Measurements from ENCODE around the gene WRAP53.

The WRAP53 gene

GRCh38 chr17:7652388-7653356, 35.6 kb upstream of the WRAP53 start:
- Histone ChIP-seq H3K9me3 (ENCODE audit: control insufficient read depth in 1 of 2, low read length in 2 of 2) (no peaks in the 10 kb centered on the region), H3K27ac (ENCODE audit: low read depth, low read length) (no peak overlapping the region), H3K4me1 (ENCODE audit: control insufficient read depth in 1 of 2, insufficient read depth in 2 of 2, low read length in 2 of 2) (peaks cover 9% of the 10 kb centered on the region in 2 donors), H3K4me3 (ENCODE audit: low read depth in 1 of 2, low read length in 2 of 2) (no peak overlapping the region), H3K9ac (ENCODE audit: low read depth in 1 of 2, low read length in 2 of 2) (no peak overlapping the region), H3K36me3 (ENCODE audit: control insufficient read depth in 1 of 2, insufficient read depth in 2 of 2, low read length in 2 of 2) (no peaks in the 10 kb centered on the region), H3K27me3 (ENCODE audit: control insufficient read depth in 1 of 2, insufficient read depth in 2 of 2, low read length in 2 of 2) (peaks cover 35 to 41% of the 10 kb centered on the region in 2 donors)

GRCh38 chr17:7654832-7655540, 33.3 kb upstream of the WRAP53 start:
- Histone ChIP-seq H3K9me3 (ENCODE audit: control insufficient read depth in 1 of 2, low read length in 2 of 2) (no peaks in the 10 kb centered on the region), H3K27me3 (ENCODE audit: control insufficient read depth in 1 of 2, insufficient read depth in 2 of 2, low read length in 2 of 2) (peaks cover 32 to 37% of the 10 kb centered on the region in 2 donors), H3K9ac (ENCODE audit: low read depth in 1 of 2, low read length in 2 of 2) (no peak overlapping the region), H3K4me1 (ENCODE audit: control insufficient read depth in 1 of 2, insufficient read depth in 2 of 2, low read length in 2 of 2) (peaks cover 9% of the 10 kb centered on the region in 2 donors), H3K27ac (ENCODE audit: low read depth, low read length) (no peak overlapping the region), H3K4me3 (ENCODE audit: low read depth in 1 of 2, low read length in 2 of 2) (no peak overlapping the region), H3K36me3 (ENCODE audit: control insufficient read depth in 1 of 2, insufficient read depth in 2 of 2, low read length in 2 of 2) (no peaks in the 10 kb centered on the region)

GRCh38 chr17:7655541-7655840, 32.8 kb upstream of the WRAP53 start:
- Histone ChIP-seq H3K9me3 (ENCODE audit: control insufficient read depth in 1 of 2, low read length in 2 of 2) (no peaks in the 10 kb centered on the region), H3K4me1 (ENCODE audit: control insufficient read depth in 1 of 2, insufficient read depth in 2 of 2, low read length in 2 of 2) (peaks cover 5 to 6% of the 10 kb centered on the region in 2 donors), H3K9ac (ENCODE audit: low read depth in 1 of 2, low read length in 2 of 2) (no peak overlapping the region), H3K4me3 (ENCODE audit: low read depth in 1 of 2, low read length in 2 of 2) (no peak overlapping the region), H3K36me3 (ENCODE audit: control insufficient read depth in 1 of 2, insufficient read depth in 2 of 2, low read length in 2 of 2) (no peaks in the 10 kb centered on the region), H3K27ac (ENCODE audit: low read depth, low read length) (no peak overlapping the region), H3K27me3 (ENCODE audit: control insufficient read depth in 1 of 2, insufficient read depth in 2 of 2, low read length in 2 of 2) (peaks cover 29 to 34% of the 10 kb centered on the region in 2 donors)

- Histone ChIP-seq H3K4me1 (ENCODE audit: control insufficient read depth in 1 of 2, insufficient read depth in 2 of 2, low read length in 2 of 2) (no peaks in the 10 kb centered on the region), H3K4me3 (ENCODE audit: low read depth in 1 of 2, low read length in 2 of 2) (no peak overlapping the region), H3K27me3 (ENCODE audit: control insufficient read depth in 1 of 2, insufficient read depth in 2 of 2, low read length in 2 of 2) (peaks cover 16 to 21% of the 10 kb centered on the region in 2 donors), H3K36me3 (ENCODE audit: control insufficient read depth in 1 of 2, insufficient read depth in 2 of 2, low read length in 2 of 2) (no peaks in the 10 kb centered on the region), H3K9me3 (ENCODE audit: control insufficient read depth in 1 of 2, low read length in 2 of 2) (no peaks in the 10 kb centered on the region), H3K27ac (ENCODE audit: low read depth, low read length) (no peak overlapping the region), H3K9ac (ENCODE audit: low read depth in 1 of 2, low read length in 2 of 2) (no peak overlapping the region)
Observed at GRCh38 chr17:7656958-7657609, 31.2 kb upstream of the WRAP53 start.

- no peak overlapping the region for H3K27ac ChIP-seq (ENCODE audit: low read depth, low read length)
- no peaks in the 10 kb centered on the region for H3K27me3 ChIP-seq (ENCODE audit: control insufficient read depth in 1 of 2, insufficient read depth in 2 of 2, low read length in 2 of 2)
- no peak overlapping the region for H3K9ac ChIP-seq (ENCODE audit: low read depth in 1 of 2, low read length in 2 of 2)
- H3K36me3 ChIP-seq (ENCODE audit: control insufficient read depth in 1 of 2, insufficient read depth in 2 of 2, low read length in 2 of 2) = peaks cover 6 to 43% of the 10 kb centered on the region in 2 donors
- no peaks in the 10 kb centered on the region for H3K4me1 ChIP-seq (ENCODE audit: control insufficient read depth in 1 of 2, insufficient read depth in 2 of 2, low read length in 2 of 2)
- H3K9me3 ChIP-seq (ENCODE audit: control insufficient read depth in 1 of 2, low read length in 2 of 2) = no peaks in the 10 kb centered on the region
- H3K4me3 ChIP-seq (ENCODE audit: low read depth in 1 of 2, low read length in 2 of 2) = no peak overlapping the region
Observed at GRCh38 chr17:7667656-7668406, 20.4 kb upstream of the WRAP53 start.

GRCh38 chr17:7668482-7668881, 19.8 kb upstream of the WRAP53 start:
- H3K27me3 ChIP-seq (ENCODE audit: control insufficient read depth in 1 of 2, insufficient read depth in 2 of 2, low read length in 2 of 2) = no peaks in the 10 kb centered on the region
- no peak overlapping the region for H3K4me3 ChIP-seq (ENCODE audit: low read depth in 1 of 2, low read length in 2 of 2)
- H3K4me1 ChIP-seq (ENCODE audit: control insufficient read depth in 1 of 2, insufficient read depth in 2 of 2, low read length in 2 of 2) = no peaks in the 10 kb centered on the region
- peaks cover 10 to 47% of the 10 kb centered on the region in 2 donors for H3K36me3 ChIP-seq (ENCODE audit: control insufficient read depth in 1 of 2, insufficient read depth in 2 of 2, low read length in 2 of 2)
- peaks cover 0 to 3% of the 10 kb centered on the region in 2 donors for H3K9me3 ChIP-seq (ENCODE audit: control insufficient read depth in 1 of 2, low read length in 2 of 2)
- no peak overlapping the region for H3K9ac ChIP-seq (ENCODE audit: low read depth in 1 of 2, low read length in 2 of 2)
- no peak overlapping the region for H3K27ac ChIP-seq (ENCODE audit: low read depth, low read length)

- Histone ChIP-seq H3K9me3 (ENCODE audit: control insufficient read depth in 1 of 2, low read length in 2 of 2) (peaks cover 0 to 9% of the 10 kb centered on the region in 2 donors), H3K4me1 (ENCODE audit: control insufficient read depth in 1 of 2, insufficient read depth in 2 of 2, low read length in 2 of 2) (no peaks in the 10 kb centered on the region), H3K27me3 (ENCODE audit: control insufficient read depth in 1 of 2, insufficient read depth in 2 of 2, low read length in 2 of 2) (no peaks in the 10 kb centered on the region), H3K4me3 (ENCODE audit: low read depth in 1 of 2, low read length in 2 of 2) (no peak overlapping the region), H3K27ac (ENCODE audit: low read depth, low read length) (no peak overlapping the region), H3K36me3 (ENCODE audit: control insufficient read depth in 1 of 2, insufficient read depth in 2 of 2, low read length in 2 of 2) (peaks cover 27 to 66% of the 10 kb centered on the region in 2 donors), H3K9ac (ENCODE audit: low read depth in 1 of 2, low read length in 2 of 2) (no peak overlapping the region)
Observed at GRCh38 chr17:7673239-7673638, 15.0 kb upstream of the WRAP53 start.

GRCh38 chr17:7674934-7675333, 13.3 kb upstream of the WRAP53 start:
- Histone ChIP-seq H3K9me3 (ENCODE audit: control insufficient read depth in 1 of 2, low read length in 2 of 2) (peaks cover 0 to 9% of the 10 kb centered on the region in 2 donors), H3K36me3 (ENCODE audit: control insufficient read depth in 1 of 2, insufficient read depth in 2 of 2, low read length in 2 of 2) (peaks cover 27 to 54% of the 10 kb centered on the region in 2 donors), H3K4me1 (ENCODE audit: control insufficient read depth in 1 of 2, insufficient read depth in 2 of 2, low read length in 2 of 2) (no peaks in the 10 kb centered on the region)

GRCh38 chr17:7676533-7676932, 11.7 kb upstream of the WRAP53 start:
- Histone ChIP-seq H3K9ac (ENCODE audit: low read depth in 1 of 2, low read length in 2 of 2) (no peak overlapping the region), H3K36me3 (ENCODE audit: control insufficient read depth in 1 of 2, insufficient read depth in 2 of 2, low read length in 2 of 2) (peaks cover 21 to 38% of the 10 kb centered on the region in 2 donors), H3K27me3 (ENCODE audit: control insufficient read depth in 1 of 2, insufficient read depth in 2 of 2, low read length in 2 of 2) (no peaks in the 10 kb centered on the region), H3K9me3 (ENCODE audit: control insufficient read depth in 1 of 2, low read length in 2 of 2) (peaks cover 0 to 9% of the 10 kb centered on the region in 2 donors), H3K27ac (ENCODE audit: low read depth, low read length) (no peak overlapping the region), H3K4me3 (ENCODE audit: low read depth in 1 of 2, low read length in 2 of 2) (no peak overlapping the region), H3K4me1 (ENCODE audit: control insufficient read depth in 1 of 2, insufficient read depth in 2 of 2, low read length in 2 of 2) (no peaks in the 10 kb centered on the region)

More at GRCh38 chr17:7674934-7675333, 13.3 kb upstream of the WRAP53 start:
- Histone ChIP-seq H3K27me3 (ENCODE audit: control insufficient read depth in 1 of 2, insufficient read depth in 2 of 2, low read length in 2 of 2) (no peaks in the 10 kb centered on the region), H3K27ac (ENCODE audit: low read depth, low read length) (no peak overlapping the region), H3K4me3 (ENCODE audit: low read depth in 1 of 2, low read length in 2 of 2) (no peak overlapping the region), H3K9ac (ENCODE audit: low read depth in 1 of 2, low read length in 2 of 2) (no peak overlapping the region)
